ENCODE measurements around the gene HGD. TPM values are rescaled to one million over a fixed set of nuclear protein-coding genes. Genes with fewer than 3 reads are reported as not detected.

The HGD gene
- total RNA-seq, 2 experiments from 2014 or later: 0.16 to 0.78 TPM

- no peaks in the 10 kb centered on the region for H3K27me3 Mint-ChIP-seq
- H3K36me3 Mint-ChIP-seq (ENCODE audit: low read depth): peaks cover 8% of the 10 kb centered on the region
- ChIA-PET CTCF (interaction anchor here (1.0 to 1.2 kb wide), 2 partner anchors 132 to 133 kb away, joined by 3 read pairs; no protein-coding TSS in a partner anchor), POLR2A (no interaction called here)
- H3K4me3 Mint-ChIP-seq: no peak overlapping the region
- intact Hi-C loops (cut with micrococcal nuclease): no loop called here
- no peaks in the 10 kb centered on the region for H3K9me3 Mint-ChIP-seq
- ATAC-seq: no peak
- no peaks in the 10 kb centered on the region for H3K4me1 Mint-ChIP-seq (ENCODE audit: low read depth)
- no peak for TF ChIP-seq CTCF (IDR thresholded peaks at IDR 0.05)
- DNase-seq: no peak
- H3K27ac Mint-ChIP-seq: no peak overlapping the region
Observed at GRCh38 chr3:120693439-120694171, 11.6 kb upstream of the HGD start.

GRCh38 chr3:120689395-120689794 lies 7.4 kb upstream of the HGD start:
- Mint-ChIP-seq H3K27me3 (no peaks in the 10 kb centered on the region), H3K36me3 (ENCODE audit: low read depth) (peaks cover 10% of the 10 kb centered on the region), H3K27ac (no peak overlapping the region), H3K9me3 (no peaks in the 10 kb centered on the region), H3K4me3 (no peak overlapping the region), H3K4me1 (ENCODE audit: low read depth) (no peaks in the 10 kb centered on the region)
- intact Hi-C loops (cut with micrococcal nuclease): no loop called here
- TF ChIP-seq CTCF (IDR thresholded peaks at IDR 0.05): no peak
- CTCF ChIA-PET: interaction anchor here (0.7 kb wide), 1 partner anchor 106 kb away, joined by 3 read pairs; no protein-coding TSS in a partner anchor
- ATAC-seq (no peak), DNase-seq (no peak)
- POLR2A ChIA-PET: no interaction called here

- intact Hi-C loops (cut with micrococcal nuclease): no loop called here
- Mint-ChIP-seq H3K36me3 (ENCODE audit: low read depth) (peaks cover 10% of the 10 kb centered on the region), H3K4me1 (ENCODE audit: low read depth) (no peaks in the 10 kb centered on the region), H3K4me3 (no peak overlapping the region), H3K27ac (no peak overlapping the region), H3K9me3 (no peaks in the 10 kb centered on the region), H3K27me3 (no peaks in the 10 kb centered on the region)
- ATAC-seq (no peak), DNase-seq (no peak)
- TF ChIP-seq CTCF (IDR thresholded peaks at IDR 0.05): no peak
- ChIA-PET POLR2A (no interaction called here), CTCF (no interaction called here)
Observed at GRCh38 chr3:120688121-120688520, 6.1 kb upstream of the HGD start.

GRCh38 chr3:120685411-120685810 lies 3.4 kb upstream of the HGD start:
- no peak for ATAC-seq
- no peak for DNase-seq
- H3K27me3 Mint-ChIP-seq: no peaks in the 10 kb centered on the region
- ChIA-PET CTCF (no interaction called here), POLR2A (no interaction called here)
- no peak overlapping the region for H3K4me3 Mint-ChIP-seq
- H3K27ac Mint-ChIP-seq: no peak overlapping the region
- intact Hi-C loops (cut with micrococcal nuclease): no loop called here
- H3K4me1 Mint-ChIP-seq (ENCODE audit: low read depth): no peaks in the 10 kb centered on the region
- no peak for TF ChIP-seq CTCF (IDR thresholded peaks at IDR 0.05)
- peaks cover 4% of the 10 kb centered on the region for H3K36me3 Mint-ChIP-seq (ENCODE audit: low read depth)
- no peaks in the 10 kb centered on the region for H3K9me3 Mint-ChIP-seq

- no peak overlapping the region for H3K4me3 Mint-ChIP-seq
- ATAC-seq: no peak
- intact Hi-C loops (cut with micrococcal nuclease): no loop called here
- H3K27ac Mint-ChIP-seq: no peak overlapping the region
- H3K9me3 Mint-ChIP-seq: no peaks in the 10 kb centered on the region
- no peaks in the 10 kb centered on the region for H3K4me1 Mint-ChIP-seq (ENCODE audit: low read depth)
- H3K36me3 Mint-ChIP-seq (ENCODE audit: low read depth): peaks cover 4% of the 10 kb centered on the region
- TF ChIP-seq CTCF (IDR thresholded peaks at IDR 0.05): no peak
- ChIA-PET CTCF (no interaction called here), POLR2A (no interaction called here)
- DNase-seq: no peak
- H3K27me3 Mint-ChIP-seq: no peaks in the 10 kb centered on the region
Observed at GRCh38 chr3:120684896-120685295, 2.9 kb upstream of the HGD start.
